ENCODE results near the gene AFF3.

DNA sequence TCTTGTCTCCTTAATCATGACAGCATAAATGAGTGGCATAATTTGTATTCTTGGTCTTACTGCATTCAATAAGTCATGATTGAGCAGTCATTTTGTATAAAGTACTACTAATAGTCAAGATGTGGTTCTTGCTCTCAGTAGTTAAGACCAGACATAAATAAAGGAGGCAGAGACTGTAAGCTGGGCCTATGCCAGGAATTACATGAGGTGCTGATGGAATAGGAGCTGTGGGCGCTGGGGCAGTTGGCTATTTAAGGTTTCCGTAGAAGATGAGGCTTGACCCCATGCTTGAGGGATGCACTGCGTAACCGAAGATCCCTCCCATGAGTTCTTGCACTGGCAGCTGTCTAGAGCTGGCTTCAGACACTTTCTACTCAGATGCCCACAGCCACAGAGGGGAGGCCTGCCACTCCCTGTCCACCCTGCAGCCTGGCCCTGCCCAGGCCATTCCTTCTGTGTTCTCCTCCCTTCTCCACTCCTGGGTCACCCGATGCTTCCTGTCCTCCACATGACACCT is 501.7 kb downstream of the AFF3 start:
- TF ChIP-seq, protein P1, sequence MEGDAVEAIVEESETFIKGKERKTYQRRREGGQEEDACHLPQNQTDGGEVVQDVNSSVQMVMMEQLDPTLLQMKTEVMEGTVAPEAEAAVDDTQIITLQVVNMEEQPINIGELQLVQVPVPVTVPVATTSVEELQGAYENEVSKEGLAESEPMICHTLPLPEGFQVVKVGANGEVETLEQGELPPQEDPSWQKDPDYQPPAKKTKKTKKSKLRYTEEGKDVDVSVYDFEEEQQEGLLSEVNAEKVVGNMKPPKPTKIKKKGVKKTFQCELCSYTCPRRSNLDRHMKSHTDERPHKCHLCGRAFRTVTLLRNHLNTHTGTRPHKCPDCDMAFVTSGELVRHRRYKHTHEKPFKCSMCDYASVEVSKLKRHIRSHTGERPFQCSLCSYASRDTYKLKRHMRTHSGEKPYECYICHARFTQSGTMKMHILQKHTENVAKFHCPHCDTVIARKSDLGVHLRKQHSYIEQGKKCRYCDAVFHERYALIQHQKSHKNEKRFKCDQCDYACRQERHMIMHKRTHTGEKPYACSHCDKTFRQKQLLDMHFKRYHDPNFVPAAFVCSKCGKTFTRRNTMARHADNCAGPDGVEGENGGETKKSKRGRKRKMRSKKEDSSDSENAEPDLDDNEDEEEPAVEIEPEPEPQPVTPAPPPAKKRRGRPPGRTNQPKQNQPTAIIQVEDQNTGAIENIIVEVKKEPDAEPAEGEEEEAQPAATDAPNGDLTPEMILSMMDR (IDR thresholded peaks at IDR 0.05 in 8 of 11, conservative IDR thresholded peaks at IDR 0.05 in 3 of 11): no peak
- no peak for TF ChIP-seq POLR2A (IDR thresholded peaks at IDR 0.05)

Data from spleen (tissue), 7 donors.